Peyer's patch (tissue), 4 donors: ENCODE results near the gene PPP1R37.

ENCODE experiments used
- CTCF ChIP-seq, 6 experiments: fragments of 450-650 bp in 4 of 6; fragments of 200-600 bp in 2 of 6; sonication (generic) in 1 of 6; IDR thresholded peaks; one replicate each; pipeline ENCODE4 v1.5.1; 2017 to 2019; ENCODE audit warnings: antibody characterized with exemption in 6 of 6, mild to moderate bottlenecking in 3 of 6, moderate library complexity in 1 of 6
- POLR2A ChIP-seq, 2 donors: fragments of 450-650 bp; IDR thresholded peaks; one replicate each; pipeline ENCODE4 v1.5.1; 2017; ENCODE audit warnings: antibody characterized with exemption in 2 of 2, mild to moderate bottlenecking in 2 of 2, moderate library complexity in 2 of 2

GRCh38 chr19:45150180-45150579, 57.2 kb downstream of the PPP1R37 start:
- TF ChIP-seq CTCF (IDR thresholded peaks at IDR 0.05), result no peak
- TF ChIP-seq POLR2A (IDR thresholded peaks at IDR 0.05), result no peak
